Keratinocyte (primary cell): ENCODE results near the gene UNKL. TPM values are rescaled to one million over a fixed set of nuclear protein-coding genes. Genes with fewer than 3 reads are reported as not detected.

Source experiments
- DNase-seq: peaks from one replicate; pipeline ENCODE4 v3.0.0-alpha.2; 2011; ENCODE audit warnings: low read depth, missing footprints, low spot score
- FAIRE-seq: peaks from 2 replicates; lab custom pipeline; 2011; peaks lifted over from hg19 to GRCh38; lab: Jason Lieb, UNC
- H2AFZ ChIP-seq: 2 replicates; pipeline ENCODE4 v1.6.0; 2012; ENCODE audit warnings: low read length, control low read depth, inconsistent platforms; ENCODE audit not compliant: control insufficient read depth
- H3K27ac ChIP-seq: 2 replicates; pipeline ENCODE4 v1.5.1; 2011; ENCODE audit warnings: low read length; ENCODE audit not compliant: control insufficient read depth, insufficient read depth
- H3K27me3 ChIP-seq: 3 replicates; pipeline ENCODE4 v1.6.0; 2011; ENCODE audit warnings: low read length; ENCODE audit not compliant: control insufficient read depth, insufficient read depth; ENCODE audit errors: extremely low read depth
- H3K36me3 ChIP-seq, 2 experiments: 2 replicates in 1 of 2; 3 replicates in 1 of 2; pipeline ENCODE4 v1.5.1; 2011; ENCODE audit warnings: low read length in 2 of 2, mild to moderate bottlenecking in 1 of 2; ENCODE audit not compliant: control insufficient read depth in 2 of 2, insufficient read depth in 2 of 2; ENCODE audit errors: extremely low read depth in 1 of 2
- H3K4me1 ChIP-seq: 3 replicates; pipeline ENCODE4 v1.5.1; 2011; ENCODE audit warnings: low read length; ENCODE audit not compliant: control insufficient read depth, insufficient read depth; ENCODE audit errors: extremely low read depth
- H3K4me2 ChIP-seq: 3 replicates; pipeline ENCODE4 v1.6.0; 2011; ENCODE audit warnings: low read depth, low read length; ENCODE audit not compliant: control insufficient read depth, insufficient read depth; ENCODE audit errors: extremely low read depth
- H3K4me3 ChIP-seq, 3 experiments: fragments of 200-600 bp in 1 of 3; sonication (generic) in 1 of 3; 2 replicates in 2 of 3; 3 replicates in 1 of 3; pipeline ENCODE4 v1.5.1; 2011 to 2016; ENCODE audit warnings: low read length in 3 of 3, mild to moderate bottlenecking in 3 of 3, control low read depth in 2 of 3, inconsistent platforms in 1 of 3, low read depth in 1 of 3, mixed read lengths in 1 of 3, mixed run types in 1 of 3, moderate library complexity in 1 of 3; ENCODE audit not compliant: control insufficient read depth in 2 of 3, insufficient read depth in 2 of 3; ENCODE audit errors: extremely low read depth in 1 of 3
- H3K79me2 ChIP-seq: 2 replicates; pipeline ENCODE4 v1.6.0; 2012; ENCODE audit warnings: low read length; ENCODE audit not compliant: control insufficient read depth, insufficient read depth
- H3K9ac ChIP-seq: 3 replicates; pipeline ENCODE4 v1.6.0; 2011; ENCODE audit warnings: low read length; ENCODE audit not compliant: control insufficient read depth, insufficient read depth; ENCODE audit errors: extremely low read depth
- H3K9me1 ChIP-seq: 3 replicates; pipeline ENCODE4 v1.6.0; 2011; ENCODE audit warnings: low read length; ENCODE audit not compliant: control insufficient read depth, insufficient read depth; ENCODE audit errors: extremely low read depth
- H3K9me3 ChIP-seq: 2 replicates; pipeline ENCODE4 v1.5.1; 2012; ENCODE audit warnings: low read depth, low read length; ENCODE audit not compliant: control insufficient read depth
- H4K20me1 ChIP-seq: 3 replicates; pipeline ENCODE4 v1.6.0; 2011; ENCODE audit warnings: low read length; ENCODE audit not compliant: control insufficient read depth, insufficient read depth; ENCODE audit errors: extremely low read depth
- CTCF ChIP-seq, 3 experiments: IDR thresholded peaks in 1 of 3; conservative IDR thresholded peaks in 1 of 3; optimal IDR thresholded peaks in 1 of 3; 2 replicates in 2 of 3; 3 replicates in 1 of 3; pipeline versions ENCODE3 to v1.5.1; 2011; ENCODE audit warnings: low read length in 3 of 3, mild to moderate bottlenecking in 3 of 3, moderate library complexity in 2 of 3, control low read depth in 1 of 3, inconsistent platforms in 1 of 3; ENCODE audit not compliant: insufficient read depth in 2 of 3; ENCODE audit errors: extremely low read depth in 1 of 3
- EZH2 ChIP-seq: IDR thresholded peaks from one replicate; pipeline ENCODE4 v1.6.1; 2012; ENCODE audit warnings: inconsistent platforms, mild to moderate bottlenecking, low read length, moderate library complexity
- dilution Hi-C: fragments of 300-500 bp; cut with MboI; formaldehyde crosslinking; loops from one replicate; pipeline ENCODE4 v1.7.0; 2020; ENCODE audit warnings: low sequenced_read_pairs; ENCODE audit not compliant: extremely low pct_ligation_motif_present
- polyA plus RNA-seq, 5 experiments: library from polyadenylated mRNA; depleted of rRNA in 3 of 5; stranded (reverse) in 3 of 5; stranded (forward) in 1 of 5; unstranded in 1 of 5; fragments of >200 nt; gene quantifications; 1 replicate in 1 of 5; 2 replicates in 3 of 5; 3 replicates in 1 of 5; pipeline versions ENCODE4 v1.2.1 to v1.2.3, GENCODE V29; 2011 to 2012; ENCODE audit warnings: missing spikeins in 2 of 5, low read depth in 1 of 5, low replicate concordance in 1 of 5

Gene UNKL
- polyA plus RNA-seq, 1 donor (not counting 4 experiments of a cell fraction or from before 2014, with no cell fraction given): 2.3 TPM

- dilution Hi-C loops: no loop called here
Observed at GRCh38 chr16:1374418-1375297, 39.8 kb downstream of the UNKL start.

DNA sequence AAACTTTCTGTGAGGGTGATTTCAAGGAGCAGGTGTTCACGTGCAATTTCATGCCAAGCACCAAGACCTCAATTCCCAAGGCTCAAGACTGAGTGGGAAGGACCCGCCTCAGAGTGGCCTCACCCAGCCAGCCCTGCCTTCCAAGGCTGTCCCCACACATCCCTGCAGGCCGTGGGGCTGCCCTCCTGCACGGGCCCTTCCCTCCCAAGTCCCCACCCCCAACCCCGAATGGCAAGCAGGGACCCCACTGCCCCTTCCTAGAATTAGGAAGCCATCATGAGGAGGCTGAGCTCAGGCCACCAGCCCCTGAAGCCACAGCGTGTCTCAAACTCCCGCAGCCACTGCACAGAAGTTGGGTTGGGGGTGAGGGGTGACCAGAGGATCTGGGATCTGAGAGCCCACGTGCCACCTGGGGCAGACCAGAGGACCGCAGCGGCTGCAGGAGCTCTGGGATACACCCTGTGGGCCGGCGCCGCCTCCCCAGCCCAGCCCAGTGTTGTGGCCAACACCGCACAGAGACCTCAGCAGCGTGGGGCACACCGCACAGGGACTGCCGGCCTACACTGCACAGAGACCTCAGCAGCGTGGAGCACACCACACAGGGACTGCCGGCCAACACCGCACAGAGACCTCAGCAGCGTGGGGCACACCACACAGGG is 42.1 kb downstream of the UNKL start:
- no peak overlapping the region for H3K4me2 ChIP-seq
- no peaks in the 10 kb centered on the region for H3K4me1 ChIP-seq
- DNase-seq (no peak), FAIRE-seq (no peak)
- no peaks in the 10 kb centered on the region for H3K9me1 ChIP-seq
- peaks cover 0 to 2% of the 10 kb centered on the region in 2 experiments for H3K36me3 ChIP-seq
- dilution Hi-C loops: no loop called here
- no peak overlapping the region for H2AFZ ChIP-seq
- TF ChIP-seq EZH2: no peak
- no peak for TF ChIP-seq CTCF (optimal IDR thresholded peaks at IDR 0.05 in 1 of 3, IDR thresholded peaks at IDR 0.05 in 1 of 3, conservative IDR thresholded peaks at IDR 0.05 in 1 of 3; ENCODE audit: extremely low read depth in 1 of 3, insufficient read depth in 2 of 3, low read length in 3 of 3)
- no peaks in the 10 kb centered on the region for H3K9me3 ChIP-seq
- no peaks in the 10 kb centered on the region for H3K79me2 ChIP-seq
- H3K27ac ChIP-seq: no peak overlapping the region
- H3K9ac ChIP-seq: no peak overlapping the region
- no peaks in the 10 kb centered on the region for H4K20me1 ChIP-seq
- H3K27me3 ChIP-seq: no peaks in the 10 kb centered on the region
- no peak overlapping the region for H3K4me3 ChIP-seq

More at GRCh38 chr16:1374418-1375297, 39.8 kb downstream of the UNKL start:
- Histone ChIP-seq H3K9ac (no peak overlapping the region), H3K79me2 (no peaks in the 10 kb centered on the region), H3K4me3 (no peak overlapping the region), H3K4me2 (no peak overlapping the region), H3K4me1 (peaks cover 7% of the 10 kb centered on the region), H3K36me3 (peaks cover 0 to 2% of the 10 kb centered on the region in 2 experiments), H3K27ac (no peak overlapping the region), H3K9me3 (no peaks in the 10 kb centered on the region), H4K20me1 (no peaks in the 10 kb centered on the region), H3K27me3 (no peaks in the 10 kb centered on the region), H2AFZ (no peak overlapping the region), H3K9me1 (no peaks in the 10 kb centered on the region)
- FAIRE-seq (no peak), DNase-seq (no peak)
- TF ChIP-seq EZH2: no peak
- no peak for TF ChIP-seq CTCF (optimal IDR thresholded peaks at IDR 0.05 in 1 of 3, IDR thresholded peaks at IDR 0.05 in 1 of 3, conservative IDR thresholded peaks at IDR 0.05 in 1 of 3; ENCODE audit: extremely low read depth in 1 of 3, insufficient read depth in 2 of 3, low read length in 3 of 3)
